ENCODE data around the gene KDM5C.

GRCh38 chrX:53247928-53248327 lies 22.9 kb upstream of the KDM5C start:
- no peak for TF ChIP-seq POLR2A (IDR thresholded peaks at IDR 0.05)
- no peak for TF ChIP-seq CTCF (IDR thresholded peaks at IDR 0.05)

Data from thyroid gland (tissue), 4 donors.